ENCODE results near the gene HSD17B8. TPM values are rescaled to one million over a fixed set of nuclear protein-coding genes. Genes with fewer than 3 reads are reported as not detected.

HSD17B8 gene
- total RNA-seq, 2 experiments from 2014 or later: 8.6 to 10.5 TPM

DNA sequence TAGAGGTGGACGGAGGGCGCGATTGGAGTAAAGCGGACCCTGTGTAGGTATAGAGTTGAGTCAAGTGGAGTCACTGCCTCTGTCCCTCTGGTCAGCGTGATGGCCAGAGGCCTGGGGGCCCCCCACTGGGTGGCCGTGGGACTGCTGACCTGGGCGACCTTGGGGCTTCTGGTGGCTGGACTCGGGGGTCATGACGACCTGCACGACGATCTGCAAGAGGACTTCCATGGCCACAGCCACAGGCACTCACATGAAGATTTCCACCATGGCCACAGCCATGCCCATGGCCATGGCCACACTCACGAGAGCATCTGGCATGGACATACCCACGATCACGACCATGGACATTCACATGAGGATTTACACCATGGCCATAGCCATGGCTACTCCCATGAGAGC is 3.3 kb upstream of the HSD17B8 start:
- Mint-ChIP-seq H3K4me1 (ENCODE audit: low read depth) (peaks cover 86% of the 10 kb centered on the region), H3K27me3 (no peaks in the 10 kb centered on the region), H3K4me3 (peak overlapping the region; percentile 98), H3K36me3 (ENCODE audit: low read depth) (peaks cover 82% of the 10 kb centered on the region), H3K27ac (peak overlapping the region; percentile 100), H3K9me3 (no peaks in the 10 kb centered on the region)
- ATAC-seq (ENCODE audit: poor library complexity) (no peak), DNase-seq (peak in 1 of 14 experiments; percentile 32)
- no peaks in the 10 kb centered on the region for H3K9me3 ChIP-seq (ENCODE audit: control insufficient read depth in 1 of 2, insufficient read depth in 1 of 2, low read length in 2 of 2)
- H3K4me1 ChIP-seq (ENCODE audit: insufficient read depth, low read length): peaks cover 68% of the 10 kb centered on the region
- peak overlapping the region; percentile 97 for H3K27ac ChIP-seq (ENCODE audit: low read depth in 1 of 2, low read length in 2 of 2)
- TF ChIP-seq, protein P1, sequence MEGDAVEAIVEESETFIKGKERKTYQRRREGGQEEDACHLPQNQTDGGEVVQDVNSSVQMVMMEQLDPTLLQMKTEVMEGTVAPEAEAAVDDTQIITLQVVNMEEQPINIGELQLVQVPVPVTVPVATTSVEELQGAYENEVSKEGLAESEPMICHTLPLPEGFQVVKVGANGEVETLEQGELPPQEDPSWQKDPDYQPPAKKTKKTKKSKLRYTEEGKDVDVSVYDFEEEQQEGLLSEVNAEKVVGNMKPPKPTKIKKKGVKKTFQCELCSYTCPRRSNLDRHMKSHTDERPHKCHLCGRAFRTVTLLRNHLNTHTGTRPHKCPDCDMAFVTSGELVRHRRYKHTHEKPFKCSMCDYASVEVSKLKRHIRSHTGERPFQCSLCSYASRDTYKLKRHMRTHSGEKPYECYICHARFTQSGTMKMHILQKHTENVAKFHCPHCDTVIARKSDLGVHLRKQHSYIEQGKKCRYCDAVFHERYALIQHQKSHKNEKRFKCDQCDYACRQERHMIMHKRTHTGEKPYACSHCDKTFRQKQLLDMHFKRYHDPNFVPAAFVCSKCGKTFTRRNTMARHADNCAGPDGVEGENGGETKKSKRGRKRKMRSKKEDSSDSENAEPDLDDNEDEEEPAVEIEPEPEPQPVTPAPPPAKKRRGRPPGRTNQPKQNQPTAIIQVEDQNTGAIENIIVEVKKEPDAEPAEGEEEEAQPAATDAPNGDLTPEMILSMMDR (IDR thresholded peaks at IDR 0.05): no peak
- CTCF ChIA-PET: no interaction called here
- H3K27me3 ChIP-seq (ENCODE audit: control insufficient read depth in 1 of 2, insufficient read depth in 2 of 2, low read length in 2 of 2): no peaks in the 10 kb centered on the region
- intact Hi-C loops (cut with DNase I, micrococcal nuclease): loop anchor here (2.0 to 10.0 kb wide), 7 partner anchors 70 to 1536 kb away; partner anchors contain the start of genes C6orf47 (in 1 of the 2), CSNK2B (in 1 of the 2), FKBPL (in 1 of the 2) and GPANK1 (in 1 of the 2)
- H3K4me3 ChIP-seq (ENCODE audit: low read length): peak overlapping the region; percentile 78
- H3K36me3 ChIP-seq (ENCODE audit: insufficient read depth, low read length): peaks cover 49% of the 10 kb centered on the region
- POLR2A ChIA-PET: no interaction called here

DNA sequence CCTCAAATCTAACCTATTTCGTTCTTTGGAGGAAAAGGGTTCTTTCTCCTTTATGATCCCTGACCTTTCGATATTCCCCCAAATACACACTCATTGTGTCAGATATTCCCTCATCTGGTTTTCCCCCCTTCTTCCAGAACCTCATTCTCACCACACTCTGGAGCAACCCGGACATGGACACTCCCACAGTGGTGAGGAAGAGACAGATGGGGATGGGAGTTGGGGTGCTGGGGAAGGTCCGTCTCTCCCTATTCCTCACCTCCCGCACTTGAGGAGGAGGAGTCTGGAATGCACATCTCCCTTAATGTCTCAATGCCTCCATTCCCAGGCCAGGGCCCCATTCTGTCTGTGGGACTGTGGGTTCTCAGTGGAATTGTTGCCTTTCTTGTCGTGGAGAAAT is 2.5 kb upstream of the HSD17B8 start:
- peaks cover 68% of the 10 kb centered on the region for H3K4me1 ChIP-seq (ENCODE audit: insufficient read depth, low read length)
- ATAC-seq (ENCODE audit: poor library complexity): no peak
- Mint-ChIP-seq H3K4me1 (ENCODE audit: low read depth) (peaks cover 88% of the 10 kb centered on the region), H3K9me3 (no peaks in the 10 kb centered on the region), H3K27ac (peak overlapping the region; percentile 100), H3K4me3 (peak overlapping the region; percentile 98), H3K36me3 (ENCODE audit: low read depth) (peaks cover 74% of the 10 kb centered on the region), H3K27me3 (no peaks in the 10 kb centered on the region)
- H3K4me3 ChIP-seq (ENCODE audit: low read length): no peak overlapping the region
- ChIA-PET POLR2A (no interaction called here), CTCF (no interaction called here)
- no peaks in the 10 kb centered on the region for H3K9me3 ChIP-seq (ENCODE audit: control insufficient read depth in 1 of 2, insufficient read depth in 1 of 2, low read length in 2 of 2)
- intact Hi-C loops (cut with DNase I, micrococcal nuclease): loop anchor here (2.0 to 10.0 kb wide), 7 partner anchors 69 to 1537 kb away; partner anchors contain the start of genes C6orf47 (in 1 of the 2), CSNK2B (in 1 of the 2), FKBPL (in 1 of the 2) and GPANK1 (in 1 of the 2)
- H3K27ac ChIP-seq (ENCODE audit: low read depth in 1 of 2, low read length in 2 of 2): no peak overlapping the region
- no peak for DNase-seq
- H3K36me3 ChIP-seq (ENCODE audit: insufficient read depth, low read length): peaks cover 41% of the 10 kb centered on the region
- H3K27me3 ChIP-seq (ENCODE audit: control insufficient read depth in 1 of 2, insufficient read depth in 2 of 2, low read length in 2 of 2): no peaks in the 10 kb centered on the region
- TF ChIP-seq, protein P1 (IDR thresholded peaks at IDR 0.05): no peak

DNA sequence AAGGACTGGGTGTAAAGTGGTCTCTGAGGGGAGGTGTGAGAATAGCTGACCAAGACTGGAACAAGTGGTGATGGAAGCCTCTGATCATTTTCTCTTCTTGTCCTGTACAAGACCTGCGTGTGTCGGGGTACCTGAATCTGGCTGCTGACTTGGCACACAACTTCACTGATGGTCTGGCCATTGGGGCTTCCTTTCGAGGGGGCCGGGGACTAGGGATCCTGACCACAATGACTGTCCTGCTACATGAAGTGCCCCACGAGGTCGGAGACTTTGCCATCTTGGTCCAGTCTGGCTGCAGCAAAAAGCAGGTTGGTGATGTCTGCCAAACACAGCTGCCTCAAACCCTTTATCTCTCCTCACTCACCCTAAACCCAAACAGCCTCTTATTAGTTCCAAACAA is 1.7 kb upstream of the HSD17B8 start:
- no peak overlapping the region for H3K4me3 ChIP-seq (ENCODE audit: low read length)
- no peak for ATAC-seq (ENCODE audit: poor library complexity)
- H3K27me3 ChIP-seq (ENCODE audit: control insufficient read depth in 1 of 2, insufficient read depth in 2 of 2, low read length in 2 of 2): no peaks in the 10 kb centered on the region
- peaks cover 79% of the 10 kb centered on the region for H3K4me1 Mint-ChIP-seq (ENCODE audit: low read depth)
- peak overlapping the region; percentile 80 for H3K27ac Mint-ChIP-seq
- H3K9me3 Mint-ChIP-seq: no peaks in the 10 kb centered on the region
- H3K4me1 ChIP-seq (ENCODE audit: insufficient read depth, low read length): peaks cover 69% of the 10 kb centered on the region
- no peaks in the 10 kb centered on the region for H3K27me3 Mint-ChIP-seq
- H3K27ac ChIP-seq (ENCODE audit: low read depth in 1 of 2, low read length in 2 of 2): no peak overlapping the region
- DNase-seq: peak in 1 of 14 experiments; percentile 15
- POLR2A ChIA-PET: interaction anchor here (0.7 kb wide), 1 partner anchor 349 kb away, joined by 3 read pairs; the partner anchor contains the start of genes PSMB9 and TAP1
- TF ChIP-seq, protein P1 (IDR thresholded peaks at IDR 0.05): no peak
- CTCF ChIA-PET: interaction anchor here (3.1 kb wide), 1 partner anchor 46 kb away, joined by 11 read pairs; no protein-coding TSS in a partner anchor
- peaks cover 66% of the 10 kb centered on the region for H3K36me3 Mint-ChIP-seq (ENCODE audit: low read depth)
- peak overlapping the region; percentile 90 for H3K4me3 Mint-ChIP-seq
- peaks cover 32% of the 10 kb centered on the region for H3K36me3 ChIP-seq (ENCODE audit: insufficient read depth, low read length)
- H3K9me3 ChIP-seq (ENCODE audit: control insufficient read depth in 1 of 2, insufficient read depth in 1 of 2, low read length in 2 of 2): no peaks in the 10 kb centered on the region
- intact Hi-C loops (cut with DNase I, micrococcal nuclease): loop anchor here (5.0 to 10.0 kb wide), 5 partner anchors 190 to 1538 kb away; partner anchors contain the start of genes C6orf47 (in 1 of the 2), CSNK2B (in 1 of the 2), FKBPL (in 1 of the 2) and GPANK1 (in 1 of the 2)

Data from CD4-positive, alpha-beta T cell (primary cell).